Uterus (tissue), 2 donors: Measurements from ENCODE around the gene CIAO1.

Source experiments
- POLR2A ChIP-seq, 2 donors: fragments of 450-650 bp; IDR thresholded peaks; one replicate each; pipeline ENCODE4 v1.6.1; 2016; ENCODE audit warnings: antibody characterized with exemption in 2 of 2, mild to moderate bottlenecking in 1 of 2, moderate library complexity in 1 of 2
- TF ChIP-seq, protein P1 (sequence below), 4 experiments: fragments of 200-600 bp in 2 of 4; fragments of 450-650 bp in 2 of 4; sonication (generic) in 2 of 4; IDR thresholded peaks; one replicate each; pipeline ENCODE4 v1.5.1; 2016 to 2019; ENCODE audit warnings: antibody characterized with exemption in 4 of 4, mild to moderate bottlenecking in 2 of 4, moderate library complexity in 1 of 4

GRCh38 chr2:96225016-96225533 lies 41.0 kb upstream of the CIAO1 start:
- TF ChIP-seq, protein P1, sequence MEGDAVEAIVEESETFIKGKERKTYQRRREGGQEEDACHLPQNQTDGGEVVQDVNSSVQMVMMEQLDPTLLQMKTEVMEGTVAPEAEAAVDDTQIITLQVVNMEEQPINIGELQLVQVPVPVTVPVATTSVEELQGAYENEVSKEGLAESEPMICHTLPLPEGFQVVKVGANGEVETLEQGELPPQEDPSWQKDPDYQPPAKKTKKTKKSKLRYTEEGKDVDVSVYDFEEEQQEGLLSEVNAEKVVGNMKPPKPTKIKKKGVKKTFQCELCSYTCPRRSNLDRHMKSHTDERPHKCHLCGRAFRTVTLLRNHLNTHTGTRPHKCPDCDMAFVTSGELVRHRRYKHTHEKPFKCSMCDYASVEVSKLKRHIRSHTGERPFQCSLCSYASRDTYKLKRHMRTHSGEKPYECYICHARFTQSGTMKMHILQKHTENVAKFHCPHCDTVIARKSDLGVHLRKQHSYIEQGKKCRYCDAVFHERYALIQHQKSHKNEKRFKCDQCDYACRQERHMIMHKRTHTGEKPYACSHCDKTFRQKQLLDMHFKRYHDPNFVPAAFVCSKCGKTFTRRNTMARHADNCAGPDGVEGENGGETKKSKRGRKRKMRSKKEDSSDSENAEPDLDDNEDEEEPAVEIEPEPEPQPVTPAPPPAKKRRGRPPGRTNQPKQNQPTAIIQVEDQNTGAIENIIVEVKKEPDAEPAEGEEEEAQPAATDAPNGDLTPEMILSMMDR (IDR thresholded peaks at IDR 0.05): no peak
- TF ChIP-seq POLR2A (IDR thresholded peaks at IDR 0.05): no peak
